Stimulated activated CD8-positive, alpha-beta memory T cell treated with anti-CD3 and anti-CD28 coated beads, Interleukin-15, amount 100 ng/mL, for 1 hour (primary cell): Measurements from ENCODE around the gene ZNF486.
"Not testable (repeated sequence)": the region's sequence is repeated elsewhere in the genome, so short reads cannot be mapped to it uniquely, and the experiment has no call there.

ENCODE experiments used
- DNase-seq: peaks from one replicate; pipeline ENCODE4 v3.0.0-alpha.2; 2020; ENCODE audit warnings: low read depth

The ZNF486 gene

GRCh38 chr19:20233105-20233504 lies 66.1 kb downstream of the ZNF486 start:
- DNase-seq: no peak

DNA sequence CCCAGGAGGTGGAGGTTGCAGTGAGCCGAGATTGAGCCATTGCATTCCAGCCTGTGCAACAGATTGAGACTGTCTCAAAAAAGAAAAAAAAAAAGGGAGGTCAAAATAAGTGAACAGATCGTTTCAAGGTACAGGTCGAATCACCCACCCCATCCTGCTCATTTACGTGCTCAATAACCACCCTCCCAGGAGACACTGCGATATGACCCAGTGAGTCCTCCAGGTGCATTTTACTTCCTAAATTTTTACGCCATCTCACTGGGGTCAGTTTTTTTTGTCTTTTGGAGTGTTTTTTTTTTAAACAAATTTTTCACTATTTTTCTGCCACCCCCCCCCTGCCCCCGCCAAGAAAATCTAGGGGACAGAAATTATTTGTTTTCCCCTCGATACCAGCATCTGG lies 68.1 kb downstream of the ZNF486 start:
- no peak for DNase-seq

DNA sequence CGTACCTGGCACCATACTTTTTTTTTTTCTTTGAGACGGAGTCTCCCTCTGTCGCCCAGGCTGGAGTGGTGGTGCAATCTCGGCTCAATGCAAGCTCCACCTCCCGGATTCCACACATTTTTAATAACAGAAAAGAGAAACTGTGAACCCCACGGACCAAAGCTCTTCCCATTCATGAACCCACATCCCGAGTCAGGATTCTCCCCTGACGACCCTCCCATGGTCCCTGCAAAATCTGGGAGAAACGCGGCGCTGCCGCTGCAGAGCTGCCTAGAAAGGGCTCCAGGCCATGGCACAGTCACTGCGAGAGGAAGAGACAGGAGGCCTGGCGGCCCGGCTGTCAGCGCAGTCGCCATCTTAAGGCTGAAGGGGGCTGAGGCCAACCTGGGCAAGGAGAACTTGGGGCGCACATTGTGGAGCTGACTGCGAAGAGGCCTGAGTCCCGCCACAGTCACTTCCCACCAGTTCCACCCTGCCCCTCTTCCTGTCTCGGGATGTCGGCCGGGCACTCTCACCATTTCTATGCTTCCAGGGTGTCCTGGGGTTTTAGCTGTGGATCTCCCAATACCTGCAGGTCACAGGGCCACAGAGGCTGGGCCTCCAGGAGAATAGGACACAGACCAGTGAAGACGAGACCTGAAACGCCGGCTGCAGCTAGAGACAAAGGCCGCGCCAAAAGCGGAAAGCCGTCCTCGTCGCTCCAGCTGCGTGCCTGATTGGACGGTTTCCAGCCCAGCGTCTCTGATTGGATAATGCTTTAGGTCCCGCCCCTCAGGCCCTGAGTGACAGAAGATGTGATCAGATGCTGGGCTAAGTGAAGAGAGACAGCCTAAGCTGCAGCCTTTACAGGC lies 71.0 kb downstream of the ZNF486 start:
- DNase-seq: peak; percentile 78

DNA sequence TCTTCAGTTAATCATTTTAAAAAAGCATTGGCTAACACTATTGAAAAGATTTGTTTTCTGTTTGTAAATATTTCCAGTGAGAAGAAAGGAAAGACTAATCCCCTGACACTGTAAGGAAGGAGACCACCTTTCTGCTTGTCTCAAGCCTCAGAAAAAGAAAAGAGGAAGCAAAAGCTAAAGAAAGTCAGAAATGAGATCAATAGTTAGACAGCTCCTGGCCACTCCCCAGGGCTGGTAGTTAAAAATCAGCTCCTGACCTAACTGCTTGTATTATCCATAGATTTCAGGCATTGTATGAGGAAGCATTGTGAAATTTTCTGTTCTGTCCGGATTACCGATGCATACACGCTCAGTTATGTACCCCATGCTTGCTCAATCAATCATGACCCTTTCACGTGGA lies 76.6 kb downstream of the ZNF486 start:
- DNase-seq: no peak

DNA sequence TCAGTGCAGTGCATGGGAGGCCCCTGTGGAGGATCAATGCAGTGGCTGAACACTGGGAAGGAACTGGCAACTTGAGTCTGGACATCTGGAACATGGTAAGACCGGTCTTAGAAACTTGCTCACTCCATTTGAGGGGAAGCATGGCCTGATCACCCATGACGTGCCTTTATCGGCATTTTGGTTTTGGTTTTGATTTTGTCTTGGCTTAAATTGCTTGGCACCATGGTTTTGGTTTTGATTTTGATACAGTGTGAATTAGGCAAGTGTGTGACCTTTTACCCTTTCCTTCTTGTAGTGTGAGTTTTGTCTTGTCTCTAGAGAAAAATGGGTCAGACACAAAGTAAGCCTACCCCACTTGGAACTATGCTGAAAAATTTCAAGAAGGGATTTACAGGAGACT lies 77.3 kb downstream of the ZNF486 start:
- DNase-seq: no peak

DNA sequence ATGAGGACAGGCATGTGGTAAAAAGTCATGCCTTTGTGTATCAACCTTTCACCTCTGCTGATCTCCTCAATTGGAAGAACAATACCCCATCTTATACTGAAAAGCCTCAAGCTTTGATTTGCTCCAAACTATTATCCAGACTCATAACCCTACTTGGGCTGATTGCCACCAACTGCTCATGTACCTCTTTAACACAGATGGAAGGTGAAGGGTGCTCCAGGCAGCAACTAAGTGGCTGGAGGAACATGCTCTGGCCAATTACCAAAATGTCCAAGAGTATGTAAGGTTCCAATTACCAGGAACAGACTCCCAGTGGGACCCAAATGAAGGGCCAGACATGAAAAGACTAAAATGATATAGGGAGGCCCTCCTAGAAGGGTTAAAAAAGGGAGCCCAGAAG lies 78.3 kb downstream of the ZNF486 start:
- DNase-seq: no peak

DNA sequence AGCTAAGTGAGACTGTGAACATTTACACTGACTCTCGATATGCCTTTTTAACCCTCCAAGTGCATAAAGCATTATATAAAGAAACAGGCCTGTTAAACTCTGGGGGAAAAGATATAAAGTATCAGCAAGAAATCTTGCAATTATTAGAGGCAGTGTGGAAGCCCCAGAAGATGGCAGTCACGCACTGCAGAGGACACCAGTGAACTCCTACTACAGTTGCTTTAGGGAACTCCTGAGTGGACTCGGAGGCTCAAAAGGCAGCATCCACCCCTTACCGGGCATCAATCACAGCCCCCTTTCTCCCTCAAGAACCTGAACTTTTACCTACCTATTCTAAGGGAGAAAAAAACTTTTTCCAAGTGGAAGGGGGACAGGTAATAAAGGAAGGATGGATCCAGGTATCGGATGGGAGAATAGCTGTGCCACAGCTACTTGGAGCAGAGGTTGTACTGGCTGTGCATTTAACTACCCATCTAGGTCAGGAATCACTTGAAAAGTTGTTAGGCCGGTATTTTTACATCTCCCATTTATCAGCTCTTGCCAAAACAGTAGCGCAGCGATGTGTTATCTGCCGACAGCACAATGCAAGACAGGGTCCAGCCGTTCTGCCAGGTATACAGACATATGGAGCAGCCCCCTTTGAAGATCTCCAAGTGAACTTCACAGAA lies 80.1 kb downstream of the ZNF486 start:
- DNase-seq: peak; percentile 5

DNA sequence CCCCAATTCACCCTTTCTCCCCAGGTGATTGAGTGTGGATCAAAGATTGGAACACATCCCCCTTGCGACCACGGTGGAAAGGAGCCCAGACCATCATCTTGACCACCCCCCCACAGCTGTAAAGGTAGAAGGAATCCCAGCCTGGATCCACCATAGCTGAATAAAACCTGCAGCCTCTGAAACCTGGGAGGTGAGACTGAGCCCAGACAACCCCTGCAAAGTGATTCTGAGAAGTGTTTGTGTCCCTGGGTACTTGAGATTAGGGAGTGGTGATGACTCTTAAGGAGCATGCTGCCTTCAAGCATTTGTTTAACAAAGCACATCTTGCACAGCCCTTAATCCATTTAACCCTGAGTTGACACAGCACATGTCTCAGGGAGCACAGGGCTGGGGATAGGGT lies 81.2 kb downstream of the ZNF486 start:
- DNase-seq: not testable (repeated sequence)
